SK-N-SH (cell line): ENCODE measurements around the gene F7. TPM values are rescaled to one million over a fixed set of nuclear protein-coding genes. Genes with fewer than 3 reads are reported as not detected.

Experiments used
- CTCF ChIA-PET: fragments of 300-600, 350-600 bp; formaldehyde crosslinking; extraction: SDS; loops from one replicate; lab custom pipeline; 2021; lab: Yijun Ruan, JAX
- POLR2A ChIA-PET: fragments of 350-600 bp; sonication (Branson Sonifier 250); formaldehyde crosslinking; extraction: SDS; loops from one replicate; lab custom pipeline; 2020; ENCODE audit warnings: antibody characterized with exemption, inconsistent platforms; lab: Yijun Ruan, JAX
- DNase-seq: peaks from one replicate; pipeline ENCODE4 v3.0.0; 2012
- H2AFZ ChIP-seq: fragments of 200-600 bp; sonication (generic); 2 replicates; pipeline ENCODE4 v1.8.1; 2016; ENCODE audit warnings: antibody characterized with exemption, mild to moderate bottlenecking, low read depth
- H3F3A ChIP-seq: fragments of 200-600 bp; sonication (generic); replicated peaks from 2 replicates; pipeline ENCODE3; 2016; ENCODE audit warnings: antibody characterized with exemption, mild to moderate bottlenecking; ENCODE audit not compliant: insufficient read depth
- H3K27ac ChIP-seq, 2 experiments: fragments of 200-500 bp in 1 of 2; fragments of 200-600 bp in 1 of 2; sonication (Bioruptor generic) in 1 of 2; sonication (generic), shearing (Covaris generic) in 1 of 2; 2 replicates each; pipeline versions ENCODE4 v1.5.1 to v1.6.1; 2014 to 2016; ENCODE audit warnings: low read depth in 2 of 2, inconsistent platforms in 1 of 2, low read length in 1 of 2, mild to moderate bottlenecking in 1 of 2, mixed read lengths in 1 of 2
- H3K27me3 ChIP-seq: fragments of 200-600 bp; sonication (generic), shearing (Covaris generic); 2 replicates; pipeline ENCODE4 v1.6.1; 2016; ENCODE audit warnings: mixed run types; ENCODE audit not compliant: insufficient read depth
- H3K36me3 ChIP-seq, 2 experiments: fragments of 200-500 bp in 1 of 2; fragments of 200-600 bp in 1 of 2; sonication (Bioruptor generic) in 1 of 2; sonication (generic) in 1 of 2; replicated peaks in 1 of 2; 2 replicates each; pipeline versions ENCODE3 to v1.5.1; 2014 to 2016; ENCODE audit warnings: low read length in 1 of 2, mild to moderate bottlenecking in 1 of 2; ENCODE audit not compliant: insufficient read depth in 2 of 2, control insufficient read depth in 1 of 2
- H3K4me1 ChIP-seq, 2 experiments: fragments of 200-500 bp in 1 of 2; fragments of 200-600 bp in 1 of 2; sonication (Bioruptor generic) in 1 of 2; sonication (generic), shearing (Covaris generic) in 1 of 2; 2 replicates each; pipeline versions ENCODE4 v1.5.1 to v1.6.1; 2014 to 2016; ENCODE audit warnings: low read depth in 1 of 2, low read length in 1 of 2, mixed run types in 1 of 2; ENCODE audit not compliant: insufficient read depth in 2 of 2, control insufficient read depth in 1 of 2
- H3K4me2 ChIP-seq: fragments of 200-600 bp; sonication (generic), shearing (Covaris generic); 2 replicates; pipeline ENCODE4 v1.6.1; 2017; ENCODE audit warnings: mixed run types
- H3K4me3 ChIP-seq, 2 experiments: fragments of 200-500 bp in 1 of 2; fragments of 200-600 bp in 1 of 2; sonication (Bioruptor generic) in 1 of 2; sonication (generic), shearing (Covaris generic) in 1 of 2; 2 replicates each; pipeline versions ENCODE4 v1.5.1 to v1.8.1; 2014 to 2016; ENCODE audit warnings: low read depth in 2 of 2, inconsistent platforms in 1 of 2, low read length in 1 of 2, mild to moderate bottlenecking in 1 of 2, mixed read lengths in 1 of 2, moderate library complexity in 1 of 2
- H3K79me2 ChIP-seq: fragments of 200-600 bp; sonication (generic); 2 replicates; pipeline ENCODE4 v1.8.1; 2017; ENCODE audit warnings: mild to moderate bottlenecking; ENCODE audit not compliant: insufficient read depth
- H3K9ac ChIP-seq: fragments of 200-600 bp; sonication (generic); 2 replicates; pipeline ENCODE4 v1.6.1; 2017; ENCODE audit warnings: mixed run types
- H3K9me2 ChIP-seq: fragments of 200-600 bp; sonication (generic); 2 replicates; pipeline ENCODE4 v1.6.1; 2017; ENCODE audit warnings: mixed run types
- H3K9me3 ChIP-seq: fragments of 200-600 bp; sonication (generic); 2 replicates; pipeline ENCODE4 v1.6.1; 2017; ENCODE audit warnings: mixed run types, mild to moderate bottlenecking, moderate library complexity
- H4K20me1 ChIP-seq: fragments of 200-600 bp; sonication (generic); 2 replicates; pipeline ENCODE4 v1.6.1; 2017; ENCODE audit warnings: mild to moderate bottlenecking, mixed run types; ENCODE audit not compliant: insufficient read depth
- CTCF ChIP-seq: fragments of 200-600 bp; sonication (generic); IDR thresholded peaks from 2 replicates; pipeline ENCODE4 v1.6.1; 2017; ENCODE audit warnings: antibody characterized with exemption, mild to moderate bottlenecking, moderate library complexity
- ELF1 ChIP-seq: IDR thresholded peaks from 2 replicates; pipeline ENCODE4 v1.4.0; 2012
- EZH2phosphoT487 ChIP-seq: fragments of 200-600 bp; sonication (generic); IDR thresholded peaks from 2 replicates; pipeline ENCODE4 v1.6.1; 2017; ENCODE audit warnings: low read depth, mixed run types, mild to moderate bottlenecking, antibody characterized with exemption, moderate library complexity, borderline replicate concordance
- FOXJ3 ChIP-seq: sonication (generic); formaldehyde crosslinking; IDR thresholded peaks from 2 replicates; pipeline ENCODE4 v1.5.1; 2020; ENCODE audit warnings: mild to moderate bottlenecking, missing genetic modification reagents
- GABPA ChIP-seq: IDR thresholded peaks from 2 replicates; pipeline ENCODE4 v1.4.0; 2012; ENCODE audit warnings: low read depth, mild to moderate bottlenecking
- GATA2 ChIP-seq: sonication (generic); formaldehyde crosslinking; IDR thresholded peaks from 2 replicates; pipeline ENCODE4 v1.5.0; 2020; ENCODE audit warnings: mild to moderate bottlenecking, missing genetic modification reagents
- JUND ChIP-seq: IDR thresholded peaks from 2 replicates; pipeline ENCODE4 v1.4.0; 2012
- MAX ChIP-seq: IDR thresholded peaks from 2 replicates; pipeline ENCODE4 v1.4.0; 2012; ENCODE audit warnings: low read depth
- MEF2A ChIP-seq: IDR thresholded peaks from 2 replicates; pipeline ENCODE4 v1.4.0; 2012; ENCODE audit warnings: low read depth, borderline replicate concordance
- MXI1 ChIP-seq: IDR thresholded peaks from 2 replicates; pipeline ENCODE4 v1.6.1; 2012; ENCODE audit warnings: mild to moderate bottlenecking, low read depth, low read length, improper control_type of control experiment
- POLR2AphosphoS5 ChIP-seq: IDR thresholded peaks from 2 replicates; pipeline ENCODE4 v1.6.1; 2012; ENCODE audit warnings: low read depth, low read length
- RAD21 ChIP-seq: IDR thresholded peaks from 2 replicates; pipeline ENCODE4 v1.6.1; 2012; ENCODE audit warnings: mild to moderate bottlenecking, low read length
- RCOR1 ChIP-seq: fragments of 150-350 bp; IDR thresholded peaks from 2 replicates; pipeline ENCODE4 v1.6.1; 2017; ENCODE audit warnings: antibody characterized with exemption, low read length
- REST ChIP-seq: IDR thresholded peaks from 2 replicates; pipeline ENCODE4 v1.6.1; 2012; ENCODE audit warnings: mild to moderate bottlenecking, low read depth, low read length, moderate library complexity
- RFX5 ChIP-seq: IDR thresholded peaks from 2 replicates; pipeline ENCODE4 v1.6.1; 2012; ENCODE audit warnings: mild to moderate bottlenecking, improper control_type of control experiment, low read length
- SIN3A ChIP-seq: IDR thresholded peaks from 2 replicates; pipeline ENCODE4 v1.6.1; 2012; ENCODE audit warnings: low read depth, mild to moderate bottlenecking, low read length, moderate library complexity, borderline replicate concordance
- SMC3 ChIP-seq: IDR thresholded peaks from 2 replicates; pipeline ENCODE4 v1.6.1; 2012; ENCODE audit warnings: low read depth, low read length, improper control_type of control experiment
- TAF1 ChIP-seq: IDR thresholded peaks from 2 replicates; pipeline ENCODE4 v1.6.1; 2012; ENCODE audit warnings: low read depth, mild to moderate bottlenecking, low read length, moderate library complexity, borderline replicate concordance
- TCF12 ChIP-seq: IDR thresholded peaks from 2 replicates; pipeline ENCODE4 v1.4.0; 2012
- TEAD4 ChIP-seq: IDR thresholded peaks from 2 replicates; pipeline ENCODE4 v1.4.0; 2012; ENCODE audit warnings: mild to moderate bottlenecking, borderline replicate concordance; ENCODE audit not compliant: insufficient read depth
- YY1 ChIP-seq: IDR thresholded peaks from 2 replicates; pipeline ENCODE4 v1.4.0; 2012; ENCODE audit warnings: low read depth, mild to moderate bottlenecking
- ZBTB33 ChIP-seq: IDR thresholded peaks from 2 replicates; pipeline ENCODE4 v1.4.0; 2012; ENCODE audit warnings: low read depth, borderline replicate concordance
- WGBS: methylation state at CpG from one replicate; pipeline ENCODE4 v1.1.6; 2017; ENCODE audit warnings: low lambda C conversion rate; 5-methylcytosine and 5-hydroxymethylcytosine counted together
- polyA plus RNA-seq, 3 experiments: library from polyadenylated mRNA; depleted of rRNA; stranded (reverse); fragments of >200 nt; gene quantifications; 2 replicates each; pipeline ENCODE4 v1.2.3, GENCODE V29; 2012

F7 gene
- polyA plus RNA-seq, 1 of the 3 experiments (the other 2 are of a cell fraction): not detected

- TF ChIP-seq ZBTB33: no peak
- TF ChIP-seq ELF1: no peak
- no peak for TF ChIP-seq MXI1
- no peak for TF ChIP-seq TEAD4
- no peak for TF ChIP-seq EZH2phosphoT487
- no peak for TF ChIP-seq FOXJ3 (CRISPR knock-in tag)
- TF ChIP-seq GATA2: no peak
- TF ChIP-seq RFX5: no peak
- no peak for TF ChIP-seq YY1
- TF ChIP-seq RCOR1: no peak
Measured at GRCh38 chr13:113058988-113059850, 46.4 kb upstream of the F7 start (continued).

- H3K27ac ChIP-seq: no peak overlapping the region
- no peaks in the 10 kb centered on the region for H3K79me2 ChIP-seq
- no peaks in the 10 kb centered on the region for H3K9me2 ChIP-seq
- DNase-seq: no peak
- H3K9me3 ChIP-seq: no peaks in the 10 kb centered on the region
- ChIA-PET CTCF (no interaction called here), POLR2A (no interaction called here)
- H3K36me3 ChIP-seq: no peaks in the 10 kb centered on the region
- no peak overlapping the region for H3K4me3 ChIP-seq
- no peak overlapping the region for H2AFZ ChIP-seq
- no peaks in the 10 kb centered on the region for H4K20me1 ChIP-seq
- no peaks in the 10 kb centered on the region for H3F3A ChIP-seq
- no peak overlapping the region for H3K9ac ChIP-seq
- H3K27me3 ChIP-seq: no peaks in the 10 kb centered on the region
- H3K4me2 ChIP-seq: no peak overlapping the region
- H3K4me1 ChIP-seq: no peaks in the 10 kb centered on the region
- WGBS: 76% methylated on average over 9 of the region's 15 CpGs
- TF ChIP-seq RAD21 (no peak), YY1 (no peak), REST (no peak), MAX (no peak), TAF1 (no peak), MEF2A (no peak), SIN3A (no peak), GABPA (no peak), JUND (no peak), ZBTB33 (no peak), GATA2 (no peak), POLR2AphosphoS5 (no peak), SMC3 (no peak), TCF12 (no peak), CTCF (no peak)
Measured at GRCh38 chr13:113059891-113060290, 45.7 kb upstream of the F7 start.
